ENCODE results near the gene RFNG. TPM values are rescaled to one million over a fixed set of nuclear protein-coding genes. Genes with fewer than 3 reads are reported as not detected.

The RFNG gene
- total and polyA plus RNA-seq, 2 of the 13 experiments (the other 11 are each of a cell fraction or from before 2014, with no cell fraction given): 61.4 to 64.0 TPM

DNA sequence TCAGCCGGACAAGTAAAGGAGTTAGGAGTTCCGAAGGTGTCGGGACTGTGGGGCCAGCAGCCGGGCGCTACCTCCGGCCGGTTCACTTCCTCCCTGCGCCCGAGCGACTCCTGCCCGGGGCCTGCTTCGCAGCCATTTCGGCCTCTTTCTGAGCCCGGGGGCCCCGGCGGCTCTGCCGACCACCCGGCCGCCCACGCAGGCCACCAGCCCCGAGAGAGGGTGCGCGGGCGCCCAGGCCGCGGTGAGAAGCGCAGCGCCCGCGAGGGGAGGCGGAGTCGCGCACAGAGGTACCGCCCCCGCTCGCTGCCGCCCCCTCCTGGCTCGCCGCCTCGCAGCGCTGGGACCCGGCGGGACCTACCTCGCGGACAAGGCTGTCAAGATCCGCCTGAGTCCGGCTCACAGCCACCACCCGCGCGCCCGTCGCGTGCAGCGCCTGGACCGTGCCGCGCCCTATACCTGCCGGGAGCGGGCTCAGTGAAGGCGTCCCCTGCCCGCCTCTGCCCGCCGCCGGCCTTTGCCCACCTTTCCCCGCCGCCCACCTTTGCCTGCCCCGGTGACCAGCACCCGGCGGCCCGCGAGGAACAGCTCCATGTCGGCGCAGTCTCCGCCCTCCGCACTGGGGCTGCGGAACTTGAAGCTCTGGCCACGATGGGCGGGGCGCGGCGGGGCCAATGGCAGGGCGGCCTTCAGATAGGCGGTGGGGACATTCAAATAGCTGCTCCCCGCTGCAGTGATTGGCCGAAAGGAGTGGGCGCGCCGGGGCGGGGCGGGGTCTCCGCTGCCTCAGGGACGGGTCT lies 14.3 kb downstream of the RFNG start, which contains the start of gene DCXR (continued):
- TF ChIP-seq CREM (IDR thresholded peaks at IDR 0.05) (no peak), CREM (CRISPR knock-in tag; IDR thresholded peaks at IDR 0.05) (no peak), ZNF720 (CRISPR knock-in tag; IDR thresholded peaks at IDR 0.05) (no peak), ZNF160 (CRISPR knock-in tag; IDR thresholded peaks at IDR 0.05) (0 out of 2 replicates have a peak, but pooled peaks have one; percentile 80), MEIS1 (CRISPR knock-in tag; IDR thresholded peaks at IDR 0.05; ENCODE audit: borderline replicate concordance) (peak; percentile 59; the same call in 1 of the 2 replicates), ARID2 (CRISPR knock-in tag; IDR thresholded peaks at IDR 0.05; ENCODE audit: borderline replicate concordance) (no peak), MED13 (CRISPR knock-in tag; IDR thresholded peaks at IDR 0.05) (0 out of 2 replicates have a peak, but pooled peaks have one; percentile 40), ZSCAN12 (CRISPR knock-in tag; IDR thresholded peaks at IDR 0.05) (no peak), ZBTB42 (CRISPR knock-in tag; IDR thresholded peaks at IDR 0.05) (0 out of 2 replicates have a peak, but pooled peaks have one; percentile 51), ZNF670 (CRISPR knock-in tag; IDR thresholded peaks at IDR 0.05; ENCODE audit: borderline replicate concordance) (peak; percentile 92), ATRX (CRISPR knock-in tag; IDR thresholded peaks at IDR 0.05; ENCODE audit: borderline replicate concordance) (no peak), ZNF564 (CRISPR knock-in tag; IDR thresholded peaks at IDR 0.05) (peak; percentile 44; the same call in 1 of the 2 replicates), ZNF589 (CRISPR knock-in tag; conservative IDR thresholded peaks at IDR 0.05) (peak; percentile 53; the same call in 1 of the 2 replicates), JDP2 (CRISPR knock-in tag; IDR thresholded peaks at IDR 0.05; ENCODE audit: borderline replicate concordance) (no peak; the same call in 1 of the 2 replicates), FOXP1 (IDR thresholded peaks at IDR 0.05) (no peak), FOXP1 (CRISPR knock-in tag; IDR thresholded peaks at IDR 0.05) (peak; percentile 1; the same call in 1 of the 2 replicates), GPN1 (CRISPR knock-in tag; IDR thresholded peaks at IDR 0.05; ENCODE audit: borderline replicate concordance) (peak; percentile 72; the same call in 1 of the 2 replicates), ZNF180 (CRISPR knock-in tag; IDR thresholded peaks at IDR 0.05; ENCODE audit: borderline replicate concordance, low read depth) (no peak), ZNF839 (CRISPR knock-in tag; IDR thresholded peaks at IDR 0.05; ENCODE audit: borderline replicate concordance) (no peak), MAFF (IDR thresholded peaks at IDR 0.05; ENCODE audit: low read depth, low read length) (no peak), ZNF558 (CRISPR knock-in tag; IDR thresholded peaks at IDR 0.05; ENCODE audit: borderline replicate concordance) (peak; percentile 98; the same call in 1 of the 2 replicates), SMAD1 (CRISPR knock-in tag; IDR thresholded peaks at IDR 0.05; ENCODE audit: borderline replicate concordance, low read depth) (0 out of 2 replicates have a peak, but pooled peaks have one; percentile 77)
- TF ChIP-seq, protein P1, sequence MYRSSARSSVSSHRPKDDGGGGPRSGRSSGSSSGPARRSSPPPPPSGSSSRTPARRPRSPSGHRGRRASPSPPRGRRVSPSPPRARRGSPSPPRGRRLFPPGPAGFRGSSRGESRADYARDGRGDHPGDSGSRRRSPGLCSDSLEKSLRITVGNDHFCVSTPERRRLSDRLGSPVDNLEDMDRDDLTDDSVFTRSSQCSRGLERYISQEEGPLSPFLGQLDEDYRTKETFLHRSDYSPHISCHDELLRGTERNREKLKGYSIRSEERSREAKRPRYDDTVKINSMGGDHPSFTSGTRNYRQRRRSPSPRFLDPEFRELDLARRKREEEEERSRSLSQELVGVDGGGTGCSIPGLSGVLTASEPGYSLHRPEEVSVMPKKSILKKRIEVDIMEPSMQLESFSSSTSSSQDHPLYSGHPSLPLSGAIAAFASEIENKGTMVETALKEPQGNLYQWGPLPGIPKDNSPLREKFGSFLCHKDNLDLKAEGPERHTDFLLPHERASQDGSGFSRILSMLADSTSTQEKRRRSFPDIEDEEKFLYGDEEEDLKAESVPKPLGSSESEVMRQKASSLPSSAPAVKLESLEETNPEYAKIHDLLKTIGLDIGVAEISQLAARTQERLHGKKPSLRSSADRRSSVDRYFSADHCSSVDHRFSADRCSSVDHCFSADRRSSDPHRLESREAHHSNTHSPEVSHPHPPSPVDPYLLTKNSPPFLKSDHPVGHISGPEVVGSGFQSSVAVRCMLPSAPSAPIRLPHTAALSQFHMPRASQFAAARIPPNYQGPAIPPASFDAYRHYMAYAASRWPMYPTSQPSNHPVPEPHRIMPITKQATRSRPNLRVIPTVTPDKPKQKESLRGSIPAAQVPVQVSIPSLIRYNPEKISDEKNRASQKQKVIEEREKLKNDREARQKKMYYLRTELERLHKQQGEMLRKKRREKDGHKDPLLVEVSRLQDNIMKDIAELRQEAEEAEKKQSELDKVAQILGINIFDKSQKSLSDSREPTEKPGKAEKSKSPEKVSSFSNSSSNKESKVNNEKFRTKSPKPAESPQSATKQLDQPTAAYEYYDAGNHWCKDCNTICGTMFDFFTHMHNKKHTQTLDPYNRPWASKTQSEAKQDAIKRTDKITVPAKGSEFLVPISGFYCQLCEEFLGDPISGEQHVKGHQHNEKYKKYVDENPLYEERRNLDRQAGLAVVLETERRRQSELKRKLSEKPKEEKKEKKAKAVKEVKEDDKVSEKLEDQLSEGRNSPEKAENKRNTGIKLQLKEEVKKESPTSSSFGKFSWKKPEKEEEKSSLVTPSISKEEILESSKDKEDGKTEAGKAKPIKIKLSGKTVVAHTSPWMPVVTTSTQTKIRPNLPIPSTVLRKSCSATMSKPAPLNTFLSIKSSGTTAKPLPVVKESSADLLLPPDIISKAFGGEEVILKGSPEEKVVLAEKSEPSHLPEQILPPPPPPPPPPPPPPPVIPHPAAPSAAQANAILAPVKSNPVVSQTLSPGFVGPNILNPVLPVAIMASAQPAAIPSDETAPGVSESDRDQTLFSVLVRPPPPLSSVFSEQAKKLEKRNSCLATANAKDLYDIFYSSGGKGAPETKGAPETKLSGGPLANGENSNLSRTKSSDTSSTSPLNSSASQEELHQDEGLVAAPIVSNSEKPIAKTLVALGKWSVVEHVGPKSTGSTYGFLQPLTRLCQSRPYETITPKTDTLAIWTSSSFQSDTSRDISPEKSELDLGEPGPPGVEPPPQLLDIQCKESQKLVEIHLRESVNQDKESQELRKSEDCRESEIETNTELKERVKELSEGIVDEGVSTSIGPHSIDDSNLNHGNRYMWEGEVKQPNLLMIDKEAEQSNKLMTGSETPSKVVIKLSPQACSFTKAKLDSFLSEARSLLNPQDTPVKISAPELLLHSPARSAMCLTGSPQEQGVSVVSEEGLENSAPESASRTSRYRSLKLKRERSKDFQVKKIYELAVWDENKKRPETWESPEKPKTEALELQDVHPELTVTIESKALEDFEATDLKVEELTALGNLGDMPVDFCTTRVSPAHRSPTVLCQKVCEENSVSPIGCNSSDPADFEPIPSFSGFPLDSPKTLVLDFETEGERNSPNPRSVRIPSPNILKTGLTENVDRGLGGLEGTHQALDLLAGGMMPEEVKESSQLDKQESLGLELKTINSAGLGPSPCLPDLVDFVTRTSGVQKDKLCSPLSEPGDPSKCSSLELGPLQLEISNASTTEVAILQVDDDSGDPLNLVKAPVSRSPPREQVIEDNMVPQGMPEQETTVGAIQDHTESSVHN (CRISPR knock-in tag; IDR thresholded peaks at IDR 0.05): peak; percentile 16; the same call in 1 of the 2 replicates
